ENCODE results near the gene IZUMO1R.

DNA sequence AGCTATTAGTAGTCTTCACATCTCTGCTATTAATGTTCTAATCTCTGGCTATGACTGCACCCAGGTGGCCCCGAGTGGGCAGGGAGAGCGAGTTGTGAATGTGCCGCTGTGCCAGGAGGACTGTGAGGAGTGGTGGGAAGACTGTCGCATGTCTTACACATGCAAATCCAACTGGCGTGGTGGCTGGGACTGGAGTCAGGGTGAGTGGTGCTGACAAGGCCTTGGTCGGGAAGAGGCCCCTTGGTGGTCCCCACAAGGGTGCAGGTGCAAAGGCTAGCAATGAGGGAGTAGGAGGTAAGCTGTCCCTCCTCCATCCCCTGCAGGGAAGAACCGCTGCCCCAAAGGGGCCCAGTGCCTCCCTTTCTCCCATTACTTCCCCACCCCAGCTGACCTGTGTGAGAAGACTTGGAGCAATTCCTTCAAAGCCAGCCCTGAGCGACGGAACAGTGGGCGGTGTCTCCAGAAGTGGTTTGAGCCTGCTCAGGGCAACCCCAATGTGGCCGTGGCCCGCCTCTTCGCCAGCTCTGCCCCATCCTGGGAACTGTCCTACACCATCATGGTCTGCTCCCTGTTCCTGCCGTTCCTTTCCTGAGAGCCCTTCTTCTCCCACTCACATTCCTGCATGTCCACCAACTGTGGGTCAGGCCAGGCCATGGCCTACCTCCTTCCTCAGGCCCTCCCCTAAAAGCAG is 2.9 kb downstream of the IZUMO1R start:
- TF ChIP-seq, protein P1, sequence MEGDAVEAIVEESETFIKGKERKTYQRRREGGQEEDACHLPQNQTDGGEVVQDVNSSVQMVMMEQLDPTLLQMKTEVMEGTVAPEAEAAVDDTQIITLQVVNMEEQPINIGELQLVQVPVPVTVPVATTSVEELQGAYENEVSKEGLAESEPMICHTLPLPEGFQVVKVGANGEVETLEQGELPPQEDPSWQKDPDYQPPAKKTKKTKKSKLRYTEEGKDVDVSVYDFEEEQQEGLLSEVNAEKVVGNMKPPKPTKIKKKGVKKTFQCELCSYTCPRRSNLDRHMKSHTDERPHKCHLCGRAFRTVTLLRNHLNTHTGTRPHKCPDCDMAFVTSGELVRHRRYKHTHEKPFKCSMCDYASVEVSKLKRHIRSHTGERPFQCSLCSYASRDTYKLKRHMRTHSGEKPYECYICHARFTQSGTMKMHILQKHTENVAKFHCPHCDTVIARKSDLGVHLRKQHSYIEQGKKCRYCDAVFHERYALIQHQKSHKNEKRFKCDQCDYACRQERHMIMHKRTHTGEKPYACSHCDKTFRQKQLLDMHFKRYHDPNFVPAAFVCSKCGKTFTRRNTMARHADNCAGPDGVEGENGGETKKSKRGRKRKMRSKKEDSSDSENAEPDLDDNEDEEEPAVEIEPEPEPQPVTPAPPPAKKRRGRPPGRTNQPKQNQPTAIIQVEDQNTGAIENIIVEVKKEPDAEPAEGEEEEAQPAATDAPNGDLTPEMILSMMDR (IDR thresholded peaks at IDR 0.05; ENCODE audit: low read length): no peak
- no peak for TF ChIP-seq EZH2 (IDR thresholded peaks at IDR 0.05; ENCODE audit: borderline replicate concordance, low read length)

Data from OCI-LY1 (cell line).